Aorta (tissue), 5 donors: ENCODE measurements around the gene KIF20B. TPM values are rescaled to one million over a fixed set of nuclear protein-coding genes. Genes with fewer than 3 reads are reported as not detected.

Experiments
- ATAC-seq: fragments of 200-7000 bp; cut with Tn5 transposase; one replicate; pipeline ENCODE4 v1.9.1; 2022; ENCODE audit warnings: moderate library complexity; ENCODE audit not compliant: low FRiP score
- DNase-seq, 2 donors: peaks; one replicate each; pipeline ENCODE4 v3.0.0-alpha.2; 2020
- H3K27ac ChIP-seq, 2 donors: one replicate each; pipeline ENCODE4 v1.5.1; 2013; ENCODE audit warnings: low read length in 2 of 2, mild to moderate bottlenecking in 2 of 2, moderate library complexity in 2 of 2, control low read depth in 1 of 2, inconsistent platforms in 1 of 2, low read depth in 1 of 2
- H3K27me3 ChIP-seq, 2 donors: one replicate each; pipeline ENCODE4 v1.6.1; 2013; ENCODE audit warnings: control low read depth in 1 of 2, low read length in 1 of 2, mild to moderate bottlenecking in 1 of 2, moderate library complexity in 1 of 2; ENCODE audit not compliant: insufficient read depth in 2 of 2, control insufficient read depth in 1 of 2
- H3K36me3 ChIP-seq, 2 donors: one replicate each; pipeline ENCODE4 v1.6.1; 2013; ENCODE audit warnings: control low read depth in 1 of 2, low read length in 1 of 2, mild to moderate bottlenecking in 1 of 2; ENCODE audit not compliant: insufficient read depth in 2 of 2, control insufficient read depth in 1 of 2
- H3K4me1 ChIP-seq, 2 donors: one replicate each; pipeline ENCODE4 v1.6.1; 2013; ENCODE audit warnings: low read length in 2 of 2, control low read depth in 1 of 2, mild to moderate bottlenecking in 1 of 2, moderate library complexity in 1 of 2; ENCODE audit not compliant: insufficient read depth in 2 of 2, control insufficient read depth in 1 of 2
- H3K4me3 ChIP-seq, 2 donors: one replicate each; pipeline ENCODE4 v1.5.1; 2013; ENCODE audit warnings: low read length in 2 of 2, control low read depth in 1 of 2, mild to moderate bottlenecking in 1 of 2
- H3K9me3 ChIP-seq: one replicate; pipeline ENCODE4 v1.6.1; 2013; ENCODE audit warnings: mild to moderate bottlenecking, low read length; ENCODE audit not compliant: control insufficient read depth
- WGBS, 2 donors: extraction: QIAGEN DNeasy Blood & Tissue Kit; methylation state at CpG; one replicate each; pipeline ENCODE4 v1.1.7; 2013; 5-methylcytosine and 5-hydroxymethylcytosine counted together
- intact Hi-C, 2 donors: fragments of 100-400 bp; cut with DNase I; formaldehyde crosslinking; loops; one replicate each; pipeline versions ENCODE4 v1.14.2 to v1.15.0; 2022
- polyA plus RNA-seq, 2 donors: library from polyadenylated mRNA; stranded (reverse); fragments of 200-250 nt; gene quantifications; one replicate each; pipeline ENCODE4 v1.2.3, GENCODE V29; 2013
- total RNA-seq, 2 donors: library from RNA; stranded (reverse); fragmentation: NEBNext Ultra II Directional; extraction: Animal tissue kit (Norgen Biotek cat#: 25700); gene quantifications; one replicate each; pipeline ENCODE4 v1.2.1, GENCODE V29; 2021
- donor health status: healthy with polysubstance abuse.
- donor health status: Bipolar disorder and iron deficiency.
- donor health status: DM: no; HTN: no; CAD: no.
- donor health status: DM: no; HTN: no; CAD: no.
- donor health status: DM: yes; HTN: yes; CAD: no.

The KIF20B gene
- total and polyA plus RNA-seq, 4 donors: 0.72 to 6.2 (median 3.6) TPM

GRCh38 chr10:89695307-89695706 lies 6.1 kb upstream of the KIF20B start:
- Histone ChIP-seq H3K9me3 (no peaks in the 10 kb centered on the region), H3K4me3 (no peak overlapping the region), H3K27me3 (no peaks in the 10 kb centered on the region), H3K4me1 (no peaks in the 10 kb centered on the region), H3K27ac (no peak overlapping the region), H3K36me3 (no peaks in the 10 kb centered on the region)
- 95 to 97% methylated on average over 3 of the region's 3 CpGs for WGBS, 2 donors
- DNase-seq (no peak), ATAC-seq (no peak)
- intact Hi-C loops: no loop called here

GRCh38 chr10:89697946-89698345 lies 3.4 kb upstream of the KIF20B start:
- no peaks in the 10 kb centered on the region for H3K4me1 ChIP-seq
- no peaks in the 10 kb centered on the region for H3K27me3 ChIP-seq
- no peak overlapping the region for H3K27ac ChIP-seq
- no peak for DNase-seq
- H3K4me3 ChIP-seq: no peak overlapping the region
- 96 to 99% methylated on average over 3 of the region's 3 CpGs for WGBS, 2 donors
- intact Hi-C loops: no loop called here
- no peaks in the 10 kb centered on the region for H3K9me3 ChIP-seq
- ATAC-seq: no peak
- no peaks in the 10 kb centered on the region for H3K36me3 ChIP-seq

GRCh38 chr10:89699581-89700064 lies 1.8 kb upstream of the KIF20B start:
- DNase-seq: no peak
- no peak overlapping the region for H3K27ac ChIP-seq
- H3K4me1 ChIP-seq: no peaks in the 10 kb centered on the region
- 95 to 100% methylated on average over 2 of the region's 2 CpGs for WGBS, 2 donors
- H3K4me3 ChIP-seq: no peak overlapping the region
- no peaks in the 10 kb centered on the region for H3K27me3 ChIP-seq
- H3K36me3 ChIP-seq: no peaks in the 10 kb centered on the region
- ATAC-seq: no peak
- intact Hi-C loops: loop anchor here (5.0 kb wide), 2 partner anchors 52 to 57 kb away; partner anchors contain the start of gene PANK1 (in 1 of the 2)
- no peaks in the 10 kb centered on the region for H3K9me3 ChIP-seq

- Histone ChIP-seq H3K27me3 (no peaks in the 10 kb centered on the region), H3K9me3 (no peaks in the 10 kb centered on the region), H3K4me3 (peak overlapping the region; percentile 60 to 86), H3K36me3 (no peaks in the 10 kb centered on the region), H3K4me1 (no peaks in the 10 kb centered on the region), H3K27ac (peak overlapping the region in 1 of 2 donors; percentile 66)
- intact Hi-C loops: loop anchor here (5.0 kb wide), 2 partner anchors 54 to 59 kb away; partner anchors contain the start of gene PANK1 (in 1 of the 2)
- no peak for ATAC-seq
- 0% methylated on average over 8 of the region's 8 CpGs for WGBS, 2 donors
- DNase-seq: no peak
These were observed 508 bp upstream of the KIF20B start for GRCh38 chr10:89700923-89701241.

- Histone ChIP-seq H3K36me3 (no peaks in the 10 kb centered on the region), H3K27me3 (no peaks in the 10 kb centered on the region), H3K9me3 (no peaks in the 10 kb centered on the region), H3K4me1 (no peaks in the 10 kb centered on the region), H3K27ac (no peak overlapping the region), H3K4me3 (peak overlapping the region in 1 of 2 donors; percentile 32)
- no peak for DNase-seq
- WGBS, 2 donors: 6 to 11% methylated on average over 7 of the region's 7 CpGs
- intact Hi-C loops: loop anchor here (5.0 kb wide), 2 partner anchors 55 to 60 kb away; partner anchors contain the start of gene PANK1 (in 1 of the 2)
- no peak for ATAC-seq
These were observed 711 bp downstream of the KIF20B start for GRCh38 chr10:89702121-89702480.

- intact Hi-C loops: no loop called here
These were observed 4.1 kb downstream of the KIF20B start for GRCh38 chr10:89705466-89705865.

GRCh38 chr10:89706011-89706410 lies 4.6 kb downstream of the KIF20B start:
- H3K4me1 ChIP-seq: no peaks in the 10 kb centered on the region
- no peak overlapping the region for H3K27ac ChIP-seq
- no peaks in the 10 kb centered on the region for H3K27me3 ChIP-seq
- no peak overlapping the region for H3K4me3 ChIP-seq
- intact Hi-C loops: no loop called here
- DNase-seq: no peak
- H3K36me3 ChIP-seq: no peaks in the 10 kb centered on the region
- H3K9me3 ChIP-seq: no peaks in the 10 kb centered on the region
- ATAC-seq: no peak

More at GRCh38 chr10:89705466-89705865, 4.1 kb downstream of the KIF20B start:
- DNase-seq (no peak), ATAC-seq (no peak)
- Histone ChIP-seq H3K4me1 (no peaks in the 10 kb centered on the region), H3K27me3 (no peaks in the 10 kb centered on the region), H3K4me3 (no peak overlapping the region), H3K36me3 (no peaks in the 10 kb centered on the region), H3K9me3 (no peaks in the 10 kb centered on the region), H3K27ac (no peak overlapping the region)
- WGBS, 2 donors: 91 to 93% methylated on average over 3 of the region's 3 CpGs

GRCh38 chr10:89707372-89707771 lies 6.0 kb downstream of the KIF20B start:
- intact Hi-C loops: no loop called here
- DNase-seq: no peak
- no peak for ATAC-seq
- H3K36me3 ChIP-seq: no peaks in the 10 kb centered on the region
- H3K9me3 ChIP-seq: no peaks in the 10 kb centered on the region
- WGBS, 2 donors: 91 to 92% methylated on average over 1 of the region's 1 CpG
- no peaks in the 10 kb centered on the region for H3K27me3 ChIP-seq
- no peak overlapping the region for H3K4me3 ChIP-seq
- no peak overlapping the region for H3K27ac ChIP-seq
- no peaks in the 10 kb centered on the region for H3K4me1 ChIP-seq

- Histone ChIP-seq H3K27me3 (no peaks in the 10 kb centered on the region), H3K9me3 (no peaks in the 10 kb centered on the region), H3K36me3 (no peaks in the 10 kb centered on the region), H3K4me1 (no peaks in the 10 kb centered on the region), H3K27ac (no peak overlapping the region), H3K4me3 (no peak overlapping the region)
- DNase-seq: no peak
- intact Hi-C loops: no loop called here
- ATAC-seq: no peak
- WGBS, 2 donors: 70 to 80% methylated on average over 3 of the region's 3 CpGs
These were observed 9.4 kb downstream of the KIF20B start for GRCh38 chr10:89710753-89711152.
